ENCODE data around the gene KCNIP1.

DNA sequence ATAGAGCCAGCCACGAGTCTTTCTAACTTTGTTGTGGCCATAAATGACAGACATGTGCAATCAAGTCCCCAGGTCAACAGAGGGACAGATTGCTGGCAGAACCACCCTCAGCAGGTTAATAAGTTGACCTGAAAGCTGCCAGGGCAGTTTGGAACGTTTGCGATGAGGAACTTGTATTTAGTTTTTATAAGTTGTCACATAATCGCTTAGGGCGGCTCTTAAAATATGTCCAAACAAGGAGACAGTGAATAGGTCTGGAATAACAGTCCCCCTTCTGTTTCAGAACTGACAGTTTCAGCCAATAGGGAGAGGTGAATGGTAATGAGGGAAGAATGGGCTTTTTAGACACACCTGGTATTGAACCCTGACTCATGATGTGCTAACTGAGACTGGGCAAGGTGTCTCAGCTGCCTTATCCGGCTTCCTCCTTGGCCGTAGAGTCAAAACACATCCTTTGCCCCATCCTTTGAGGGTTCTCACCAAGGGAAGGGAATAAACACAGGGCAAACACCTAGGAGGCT, 246.2 kb downstream of the KCNIP1 start:
- TF ChIP-seq EP300 (IDR thresholded peaks at IDR 0.05; ENCODE audit: borderline replicate concordance in 1 of 2, low read depth in 2 of 2, low read length in 2 of 2): no peak
- TF ChIP-seq CTCF (IDR thresholded peaks at IDR 0.05; ENCODE audit: control extremely low read depth in 1 of 3, insufficient read depth in 1 of 3, low read depth in 1 of 3, low read length in 3 of 3): no peak

Measured in H1 (cell line).